GM12878 (cell line): ENCODE data around the gene CDH20. TPM values are rescaled to one million over a fixed set of nuclear protein-coding genes. Genes with fewer than 3 reads are reported as not detected.

Source experiments
- ATAC-seq: fragments of 200-7000 bp; cut with Tn5 transposase; 3 replicates; pipeline ENCODE4 v1.9.1; 2020; ENCODE audit warnings: mild to moderate bottlenecking, moderate library complexity
- BruUV-seq: library from RNA; stranded (reverse); fragments of 400-500 nt; replicated peaks from 2 replicates; lab custom pipeline; 2021; lab: Mats Ljungman, UMichigan
- CTCF ChIA-PET: fragments of 300-600 bp; sonication (Branson Sonifier 250); formaldehyde crosslinking; extraction: SDS; loops from one replicate; lab custom pipeline; 2021; ENCODE audit warnings: inconsistent platforms; lab: Yijun Ruan, JAX
- POLR2A ChIA-PET: fragments of 350-600 bp; formaldehyde crosslinking; extraction: SDS; loops from one replicate; lab custom pipeline; 2021; ENCODE audit warnings: inconsistent platforms; lab: Charles Lee
- RAD21 ChIA-PET: fragments of 300-600 bp; sonication (Branson Sonifier 250); formaldehyde crosslinking; loops from one replicate; lab custom pipeline; 2023; ENCODE audit warnings: antibody characterized with exemption; ENCODE audit not compliant: unreplicated experiment; lab: Charles Lee
- SMC1A ChIA-PET: fragments of 300-600 bp; sonication (Branson Sonifier 250); formaldehyde crosslinking; loops from one replicate; lab custom pipeline; 2023; ENCODE audit not compliant: unreplicated experiment, uncharacterized antibody; lab: Charles Lee
- DNase-seq: peaks from one replicate; pipeline ENCODE4 v3.0.0-alpha.2; 2011; ENCODE audit warnings: low read depth, low spot score
- FAIRE-seq: peaks from 3 replicates; lab custom pipeline; 2011; peaks lifted over from hg19 to GRCh38; lab: Jason Lieb, UNC
- H2AFZ ChIP-seq: 2 replicates; pipeline ENCODE4 v1.6.0; 2011; ENCODE audit warnings: low read depth, low read length, control low read depth; ENCODE audit not compliant: control insufficient read depth
- H3K27ac ChIP-seq: 2 replicates; pipeline ENCODE4 v1.5.1; 2011; ENCODE audit warnings: control low read depth; ENCODE audit not compliant: control insufficient read depth, insufficient read depth
- H3K27me3 ChIP-seq, 2 experiments: replicated peaks in 1 of 2; 2 replicates each; pipeline versions ENCODE4 v1.6.0 to v1.6.1; 2011; ENCODE audit warnings: low read length in 1 of 2; ENCODE audit not compliant: control insufficient read depth in 2 of 2, insufficient read depth in 2 of 2
- H3K36me3 ChIP-seq, 2 experiments: 2 replicates each; pipeline ENCODE4 v1.5.1; 2011; ENCODE audit warnings: low read length in 1 of 2; ENCODE audit not compliant: control insufficient read depth in 2 of 2, insufficient read depth in 2 of 2
- H3K4me1 ChIP-seq: 2 replicates; pipeline ENCODE4 v1.6.1; 2011; ENCODE audit warnings: mild to moderate bottlenecking, low read length, moderate library complexity, mixed read lengths; ENCODE audit not compliant: control insufficient read depth, insufficient read depth
- H3K4me2 ChIP-seq: 2 replicates; pipeline ENCODE4 v1.6.0; 2011; ENCODE audit warnings: control low read depth; ENCODE audit not compliant: control insufficient read depth, insufficient read depth
- H3K4me3 ChIP-seq: fragments of 200-600 bp; sonication (generic); 2 replicates; pipeline ENCODE4 v1.5.1; 2016
- H3K79me2 ChIP-seq: 2 replicates; pipeline ENCODE4 v1.6.0; 2011; ENCODE audit warnings: low read length; ENCODE audit not compliant: control insufficient read depth, insufficient read depth
- H3K9ac ChIP-seq: 2 replicates; pipeline ENCODE4 v1.8.0; 2011; ENCODE audit warnings: low read length, control low read depth, mixed read lengths; ENCODE audit not compliant: control insufficient read depth, insufficient read depth
- H3K9me3 ChIP-seq: replicated peaks from 3 replicates; pipeline ENCODE4 v1.5.1; 2011; ENCODE audit warnings: mild to moderate bottlenecking, low read length; ENCODE audit not compliant: control insufficient read depth, insufficient read depth
- H4K20me1 ChIP-seq: 2 replicates; pipeline ENCODE4 v1.6.0; 2011; ENCODE audit not compliant: control insufficient read depth, insufficient read depth
- CBX5 ChIP-seq: sonication (generic); IDR thresholded peaks from 2 replicates; pipeline ENCODE4 v1.6.1; 2016; ENCODE audit warnings: low read depth, moderate library complexity, mild to moderate bottlenecking, inconsistent platforms
- HDAC6 ChIP-seq: fragments of 200-600 bp; sonication (generic); IDR thresholded peaks from one replicate; pipeline ENCODE4 v1.8.0; 2017; ENCODE audit warnings: antibody characterized with exemption; ENCODE audit not compliant: unreplicated experiment
- RCOR1 ChIP-seq: conservative IDR thresholded peaks from 2 replicates; pipeline ENCODE4 v1.6.1; 2012; ENCODE audit warnings: low read depth, low read length, improper control_type of control experiment
- SIX5 ChIP-seq: IDR thresholded peaks from 2 replicates; pipeline ENCODE4 v1.6.1; 2011; ENCODE audit warnings: mild to moderate bottlenecking, low read depth, low read length, moderate library complexity; ENCODE audit not compliant: severe bottlenecking
- SP1 ChIP-seq: IDR thresholded peaks from one replicate; pipeline ENCODE4 v1.6.1; 2011; ENCODE audit warnings: low read depth, low read length
- ZZZ3 ChIP-seq: IDR thresholded peaks from 2 replicates; pipeline ENCODE4 v1.6.1; 2011; ENCODE audit warnings: low read depth; ENCODE audit not compliant: control insufficient read depth, insufficient read length
- WGBS: methylation state at CpG from one replicate; pipeline ENCODE4 v1.1.6; 2016; ENCODE audit warnings: low lambda C conversion rate; ENCODE audit not compliant: insufficient replicate concordance, insufficient coverage; ENCODE audit errors: missing lambda C conversion rate; 5-methylcytosine and 5-hydroxymethylcytosine counted together
- in situ Hi-C: fragments of 300-500 bp; cut with MboI; formaldehyde crosslinking; loops from 9 replicates; pipeline ENCODE4 v1.14.3; 2018; ENCODE audit warnings: mixed read lengths
- intact Hi-C: fragments of 100-400 bp; cut with micrococcal nuclease; formaldehyde crosslinking; loops from one replicate; pipeline ENCODE4 v1.14.2; 2022; ENCODE audit not compliant: unreplicated experiment
- polyA plus RNA-seq, 11 experiments: library from polyadenylated mRNA; depleted of rRNA in 4 of 11; unstranded in 6 of 11; stranded (reverse) in 5 of 11; fragments of >200 nt; fragmentation: Nextera tagmentation in 4 of 11; fragmentation: Illumina TruSeq in 1 of 11; extraction: Ambion mirVana in 4 of 11; extraction: Trizol in 1 of 11; gene quantifications; 1 replicate in 1 of 11; 2 replicates in 10 of 11; pipeline versions ENCODE4 v1.2.1 to v1.2.3, GENCODE V29; 2011 to 2016; ENCODE audit warnings: inconsistent platforms in 2 of 11, missing spikeins in 2 of 11, low read depth in 1 of 11
- small RNA-seq: library from RNA; depleted of rRNA; stranded (forward); fragments of <200 nt; gene quantifications from one replicate; pipeline ENCODE3, GENCODE V24; 2014
- total RNA-seq, 4 experiments: library from RNA; depleted of rRNA in 3 of 4; stranded (reverse); fragments of >200 nt in 3 of 4; fragmentation: Illumina TruSeq in 1 of 4; extraction: Trizol in 1 of 4; gene quantifications; 2 replicates each; pipeline versions ENCODE4 v1.2.1 to v1.2.3, GENCODE V29; 2013 to 2021

CDH20 gene
- total and polyA plus RNA-seq, 10 of the 15 experiments (the other 5 are each of a cell fraction or from before 2014, with no cell fraction given): not detected

DNA sequence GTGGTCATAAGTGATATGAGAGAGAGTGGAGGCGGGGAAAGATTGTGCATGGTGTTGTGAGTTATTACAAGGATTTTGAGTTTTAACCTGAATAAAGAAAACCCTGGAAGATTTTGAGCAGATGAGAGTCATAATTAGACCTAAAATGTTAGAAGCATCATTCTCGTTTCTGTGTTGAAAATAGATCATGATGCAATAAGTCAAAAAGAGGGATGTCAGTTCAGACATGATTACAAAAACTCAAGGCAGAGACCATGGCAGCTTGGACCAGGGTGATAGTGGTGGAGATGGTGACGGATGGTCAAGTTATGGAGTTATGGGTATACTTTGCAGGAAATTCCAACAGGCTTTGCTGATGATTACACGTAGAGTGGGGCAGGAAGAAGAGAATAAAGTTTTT lies 267.2 kb downstream of the CDH20 start (continued):
- TF ChIP-seq SP1: no peak
- no peak for TF ChIP-seq RCOR1
- TF ChIP-seq ZZZ3: no peak
- TF ChIP-seq HDAC6: no peak
- TF ChIP-seq SIX5: no peak

DNA sequence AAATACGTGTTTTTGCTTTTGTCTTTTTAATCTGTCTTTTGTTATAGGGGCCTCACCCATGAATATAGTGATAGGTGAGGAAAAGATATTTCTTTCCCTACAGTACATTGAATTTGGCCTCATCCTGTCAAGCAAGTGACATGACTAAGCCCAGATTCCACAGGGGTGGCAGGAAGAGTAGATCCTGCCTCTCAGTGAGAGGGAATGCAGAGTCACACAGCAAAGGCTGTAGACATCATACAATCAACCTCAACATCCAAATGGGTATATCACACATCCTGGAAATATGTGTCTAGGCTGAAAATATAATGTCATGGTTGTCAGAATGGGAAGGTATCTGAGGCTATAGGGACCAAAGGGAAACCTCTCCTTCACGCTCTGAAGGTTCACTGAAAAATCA lies 269.6 kb downstream of the CDH20 start:
- no peaks in the 10 kb centered on the region for H4K20me1 ChIP-seq
- no peaks in the 10 kb centered on the region for H3K4me1 ChIP-seq
- FAIRE-seq (no peak), DNase-seq (no peak), ATAC-seq (no peak)
- ChIA-PET POLR2A (no interaction called here), RAD21 (no interaction called here), SMC1A (no interaction called here), CTCF (no interaction called here)
- intact Hi-C loops (no loop called here), in situ Hi-C loops (no loop called here)
- H3K27me3 ChIP-seq: peaks cover 0 to 2% of the 10 kb centered on the region in 2 experiments; a peak in 2 of 4 replicates
- no peak overlapping the region for H2AFZ ChIP-seq
- no TSS peak for BruUV-seq
- WGBS: 17% methylated on average over 2 of the region's 2 CpGs
- H3K79me2 ChIP-seq: no peaks in the 10 kb centered on the region
- H3K27ac ChIP-seq: no peak overlapping the region
- no peak overlapping the region for H3K4me3 ChIP-seq
- H3K9me3 ChIP-seq: no peaks in the 10 kb centered on the region
- TF ChIP-seq CBX5: no peak
- no peak overlapping the region for H3K4me2 ChIP-seq
- no peak overlapping the region for H3K9ac ChIP-seq
- H3K36me3 ChIP-seq: no peaks in the 10 kb centered on the region

Small RNAs within 50 kb of the gene (small RNA-seq; reads per million reads assigned to genes)
- not detected for gene RNU6-116P
